MCF 10A (cell line): ENCODE results near the gene CFAP61. TPM values are rescaled to one million over a fixed set of nuclear protein-coding genes. Genes with fewer than 3 reads are reported as not detected.

ENCODE experiments used
- BruUV-seq: library from RNA; stranded (reverse); fragments of 400-500 nt; replicated peaks from 2 replicates; lab custom pipeline; 2021; lab: Mats Ljungman, UMichigan
- CTCF ChIA-PET: fragments of 300-600 bp; sonication (Branson Sonifier 250); formaldehyde crosslinking; extraction: SDS; loops from one replicate; lab custom pipeline; 2021; ENCODE audit warnings: antibody characterized with exemption, inconsistent platforms; lab: Yijun Ruan, JAX
- POLR2A ChIA-PET: fragments of 300-600, 350-650 bp; sonication (Branson Sonifier 250); formaldehyde crosslinking; extraction: SDS; loops from one replicate; lab custom pipeline; 2020; ENCODE audit warnings: antibody characterized with exemption, inconsistent platforms; lab: Yijun Ruan, JAX
- DNase-seq: peaks from one replicate; pipeline ENCODE4 v3.0.0-alpha.2; 2018; ENCODE audit not compliant: unreplicated experiment
- H3K27ac Mint-ChIP-seq: one replicate; pipeline ENCODE4 v1.8.0; 2022; ENCODE audit warnings: mild to moderate bottlenecking, low read depth, mixed read lengths; ENCODE audit not compliant: unreplicated experiment
- H3K27me3 Mint-ChIP-seq: one replicate; pipeline ENCODE4 v1.8.0; 2022; ENCODE audit warnings: mixed read lengths; ENCODE audit not compliant: insufficient read depth, unreplicated experiment
- H3K36me3 Mint-ChIP-seq: one replicate; pipeline ENCODE4 v1.8.0; 2022; ENCODE audit warnings: mild to moderate bottlenecking, moderate library complexity, mixed read lengths; ENCODE audit not compliant: insufficient read depth, unreplicated experiment
- H3K4me1 Mint-ChIP-seq: one replicate; pipeline ENCODE4 v1.8.0; 2022; ENCODE audit warnings: mixed read lengths; ENCODE audit not compliant: insufficient read depth, unreplicated experiment
- H3K4me3 Mint-ChIP-seq: one replicate; pipeline ENCODE4 v1.8.0; 2022; ENCODE audit warnings: mild to moderate bottlenecking, moderate library complexity, mixed read lengths; ENCODE audit not compliant: unreplicated experiment
- H3K9me3 Mint-ChIP-seq: one replicate; pipeline ENCODE4 v1.8.0; 2022; ENCODE audit warnings: mixed read lengths; ENCODE audit not compliant: unreplicated experiment
- CTCF ChIP-seq: fragments of 200-600 bp; IDR thresholded peaks from one replicate; pipeline ENCODE4 v1.8.0; 2022; ENCODE audit warnings: antibody characterized with exemption, mild to moderate bottlenecking; ENCODE audit not compliant: unreplicated experiment
- intact Hi-C: fragments of 100-400 bp; cut with micrococcal nuclease; formaldehyde crosslinking; loops from 2 replicates; pipeline ENCODE4 v1.14.1; 2022
- total RNA-seq: library from RNA; stranded (reverse); gene quantifications from 2 replicates; pipeline ENCODE4 v1.2.3, GENCODE V29; 2022

Gene CFAP61
- total RNA-seq, 1 experiment from 2014 or later = 1.5 TPM

- Mint-ChIP-seq H3K27ac (no peak overlapping the region), H3K4me1 (no peaks in the 10 kb centered on the region), H3K36me3 (no peaks in the 10 kb centered on the region), H3K4me3 (no peak overlapping the region), H3K9me3 (no peaks in the 10 kb centered on the region), H3K27me3 (no peaks in the 10 kb centered on the region)
- no peak for DNase-seq
- no TSS peak for BruUV-seq
- ChIA-PET CTCF (interaction anchor here (0.7 to 1.7 kb wide), 2 partner anchors 12 to 17 kb away, joined by 4 to 11 read pairs; no protein-coding TSS in a partner anchor), POLR2A (no interaction called here)
- TF ChIP-seq CTCF = no peak
- intact Hi-C loops = no loop called here
Measured at GRCh38 chr20:20253744-20254330, 201.5 kb downstream of the CFAP61 start.

- ChIA-PET CTCF (interaction anchor here (0.7 to 1.7 kb wide), 3 partner anchors 11 to 18 kb away, joined by 3 to 11 read pairs (median 4); no protein-coding TSS in a partner anchor), POLR2A (no interaction called here)
- TF ChIP-seq CTCF = no peak
- Mint-ChIP-seq H3K27ac (no peak overlapping the region), H3K9me3 (no peaks in the 10 kb centered on the region), H3K36me3 (no peaks in the 10 kb centered on the region), H3K27me3 (no peaks in the 10 kb centered on the region), H3K4me1 (no peaks in the 10 kb centered on the region), H3K4me3 (no peak overlapping the region)
- no peak for DNase-seq
- BruUV-seq = no TSS peak
- intact Hi-C loops = no loop called here
Measured at GRCh38 chr20:20255099-20255498, 202.8 kb downstream of the CFAP61 start.

GRCh38 chr20:20259533-20259932 lies 207.2 kb downstream of the CFAP61 start:
- no peaks in the 10 kb centered on the region for H3K9me3 Mint-ChIP-seq
- POLR2A ChIA-PET = no interaction called here
- no peaks in the 10 kb centered on the region for H3K36me3 Mint-ChIP-seq
- TF ChIP-seq CTCF = no peak
- no peaks in the 10 kb centered on the region for H3K27me3 Mint-ChIP-seq
- peak; percentile 1 for DNase-seq
- CTCF ChIA-PET = interaction anchor here (1.1 to 3.6 kb wide), 2 partner anchors 17 to 22 kb away, joined by 5 to 24 read pairs; no protein-coding TSS in a partner anchor
- no TSS peak for BruUV-seq
- no peak overlapping the region for H3K4me3 Mint-ChIP-seq
- intact Hi-C loops = no loop called here
- no peaks in the 10 kb centered on the region for H3K4me1 Mint-ChIP-seq
- H3K27ac Mint-ChIP-seq = no peak overlapping the region

GRCh38 chr20:20261159-20261558 lies 208.8 kb downstream of the CFAP61 start:
- ChIA-PET CTCF (interaction anchor here (1.1 to 3.6 kb wide), 3 partner anchors 15 to 23 kb away, joined by 3 to 24 read pairs (median 3); no protein-coding TSS in a partner anchor), POLR2A (no interaction called here)
- intact Hi-C loops = no loop called here
- no peaks in the 10 kb centered on the region for H3K9me3 Mint-ChIP-seq
- no TSS peak for BruUV-seq
- no peak overlapping the region for H3K27ac Mint-ChIP-seq
- no peak for DNase-seq
- TF ChIP-seq CTCF = no peak
- no peaks in the 10 kb centered on the region for H3K27me3 Mint-ChIP-seq
- no peak overlapping the region for H3K4me3 Mint-ChIP-seq
- H3K4me1 Mint-ChIP-seq = no peaks in the 10 kb centered on the region
- no peaks in the 10 kb centered on the region for H3K36me3 Mint-ChIP-seq
